WTC11 (cell line): ENCODE results near the gene SLC47A2. TPM values are rescaled to one million over a fixed set of nuclear protein-coding genes. Genes with fewer than 3 reads are reported as not detected.

ENCODE experiments used
- ATAC-seq: fragments of 200-7000 bp; cut with Tn5 transposase; 2 replicates; pipeline ENCODE4 v1.10.0; 2021; ENCODE audit warnings: mild to moderate bottlenecking, moderate library complexity
- CTCF ChIA-PET: fragments of 300-600 bp; sonication (Branson Sonifier 250); formaldehyde crosslinking; loops from one replicate; lab custom pipeline; 2021; ENCODE audit warnings: antibody characterized with exemption; lab: Charles Lee
- POLR2A ChIA-PET: fragments of 350-600 bp; sonication (Branson Sonifier 250); formaldehyde crosslinking; loops from one replicate; lab custom pipeline; 2021; ENCODE audit warnings: antibody characterized with exemption; lab: Charles Lee
- DNase-seq: peaks from one replicate; pipeline ENCODE4 v3.0.0; 2021; ENCODE audit warnings: low spot score
- H3K27ac Mint-ChIP-seq: 2 replicates; pipeline ENCODE4 v1.8.0; 2021; ENCODE audit warnings: mixed read lengths
- H3K27me3 Mint-ChIP-seq: 2 replicates; pipeline ENCODE4 v1.8.0; 2021; ENCODE audit warnings: low read depth, mild to moderate bottlenecking, moderate library complexity, mixed read lengths
- H3K36me3 Mint-ChIP-seq: 2 replicates; pipeline ENCODE4 v1.8.0; 2021; ENCODE audit warnings: mixed read lengths
- H3K4me1 Mint-ChIP-seq: 2 replicates; pipeline ENCODE4 v1.8.0; 2022; ENCODE audit warnings: mixed read lengths
- H3K4me3 Mint-ChIP-seq: 2 replicates; pipeline ENCODE4 v1.8.0; 2021; ENCODE audit warnings: mild to moderate bottlenecking, moderate library complexity, mixed read lengths
- H3K9me3 Mint-ChIP-seq: 2 replicates; pipeline ENCODE4 v1.8.0; 2021; ENCODE audit warnings: mixed read lengths
- E2F5 ChIP-seq: sonication (generic); formaldehyde crosslinking; IDR thresholded peaks from 2 replicates; pipeline ENCODE4 v1.8.1; 2022; ENCODE audit warnings: mild to moderate bottlenecking, moderate library complexity, missing genetic modification reagents
- ETV6 ChIP-seq: sonication (generic); formaldehyde crosslinking; IDR thresholded peaks from 2 replicates; pipeline ENCODE4 v1.8.1; 2022; ENCODE audit warnings: mild to moderate bottlenecking, missing genetic modification reagents
- FOXJ3 ChIP-seq: sonication (generic); formaldehyde crosslinking; IDR thresholded peaks from 2 replicates; pipeline ENCODE4 v1.9.0; 2021; ENCODE audit warnings: missing genetic modification reagents, mild to moderate bottlenecking, borderline replicate concordance
- GRHL2 ChIP-seq: fragments of 250-450 bp; sonication (Bioruptor Pico); IDR thresholded peaks from 2 replicates; pipeline ENCODE4 v1.8.0; 2022; ENCODE audit warnings: mild to moderate bottlenecking, moderate library complexity; ENCODE audit not compliant: insufficient replicate concordance, severe bottlenecking
- JAZF1 ChIP-seq: fragments of 250-450 bp; sonication (Bioruptor Pico); IDR thresholded peaks from 2 replicates; pipeline ENCODE4 v1.9.0; 2021; ENCODE audit warnings: moderate library complexity, mild to moderate bottlenecking, inconsistent platforms
- NFYB ChIP-seq: sonication (generic); formaldehyde crosslinking; conservative IDR thresholded peaks from 2 replicates; pipeline ENCODE4 v1.8.0; 2022; ENCODE audit warnings: low read depth, missing genetic modification reagents
- PRRX2 ChIP-seq: fragments of 250-450 bp; sonication (Bioruptor Pico); IDR thresholded peaks from 2 replicates; pipeline ENCODE4 v1.8.0; 2021; ENCODE audit warnings: mild to moderate bottlenecking
- RELA ChIP-seq: sonication (generic); formaldehyde crosslinking; IDR thresholded peaks from 2 replicates; pipeline ENCODE4 v1.8.1; 2022; ENCODE audit warnings: missing genetic modification reagents, mild to moderate bottlenecking, borderline replicate concordance
- ZBTB43 ChIP-seq: sonication (generic); formaldehyde crosslinking; IDR thresholded peaks from 2 replicates; pipeline ENCODE4 v1.8.1; 2023; ENCODE audit warnings: mild to moderate bottlenecking, missing genetic modification reagents
- ZNF263 ChIP-seq: sonication (generic); formaldehyde crosslinking; IDR thresholded peaks from 2 replicates; pipeline ENCODE4 v1.8.1; 2022; ENCODE audit warnings: low read depth, mild to moderate bottlenecking, moderate library complexity, missing genetic modification reagents
- total RNA-seq: library from RNA; stranded (reverse); gene quantifications from 3 replicates; pipeline ENCODE4 v1.2.3, GENCODE V29; 2021
- TF ChIP-seq, protein P1 (sequence below): sonication (generic); formaldehyde crosslinking; IDR thresholded peaks from 2 replicates; pipeline ENCODE4 v1.8.0; 2022; ENCODE audit warnings: missing genetic modification reagents
- TF ChIP-seq, protein P2 (sequence below): sonication (generic); formaldehyde crosslinking; IDR thresholded peaks from 2 replicates; pipeline ENCODE4 v1.8.0; 2023; ENCODE audit warnings: missing genetic modification reagents
- TF ChIP-seq, protein P3 (sequence below): sonication (generic); formaldehyde crosslinking; IDR thresholded peaks from 2 replicates; pipeline ENCODE4 v1.8.1; 2022; ENCODE audit warnings: low read depth, mild to moderate bottlenecking, moderate library complexity, missing genetic modification reagents, borderline replicate concordance
- TF ChIP-seq, protein P4 (sequence below): sonication (generic); formaldehyde crosslinking; IDR thresholded peaks from 2 replicates; pipeline ENCODE4 v1.8.0; 2022; ENCODE audit warnings: mild to moderate bottlenecking, missing genetic modification reagents
- TF ChIP-seq, protein P5 (sequence below): fragments of 250-450 bp; sonication (Bioruptor Pico); IDR thresholded peaks from 2 replicates; pipeline ENCODE4 v1.8.0; 2021; ENCODE audit warnings: mild to moderate bottlenecking
- TF ChIP-seq, protein P6 (sequence below): sonication (generic); formaldehyde crosslinking; IDR thresholded peaks from 2 replicates; pipeline ENCODE4 v1.8.1; 2022; ENCODE audit warnings: mild to moderate bottlenecking, missing genetic modification reagents, moderate library complexity, borderline replicate concordance

SLC47A2 gene
- total RNA-seq, 1 experiment from 2014 or later = not detected

GRCh38 chr17:19725486-19725885, 9.1 kb upstream of the SLC47A2 start (continued):
- TF ChIP-seq, protein P1, sequence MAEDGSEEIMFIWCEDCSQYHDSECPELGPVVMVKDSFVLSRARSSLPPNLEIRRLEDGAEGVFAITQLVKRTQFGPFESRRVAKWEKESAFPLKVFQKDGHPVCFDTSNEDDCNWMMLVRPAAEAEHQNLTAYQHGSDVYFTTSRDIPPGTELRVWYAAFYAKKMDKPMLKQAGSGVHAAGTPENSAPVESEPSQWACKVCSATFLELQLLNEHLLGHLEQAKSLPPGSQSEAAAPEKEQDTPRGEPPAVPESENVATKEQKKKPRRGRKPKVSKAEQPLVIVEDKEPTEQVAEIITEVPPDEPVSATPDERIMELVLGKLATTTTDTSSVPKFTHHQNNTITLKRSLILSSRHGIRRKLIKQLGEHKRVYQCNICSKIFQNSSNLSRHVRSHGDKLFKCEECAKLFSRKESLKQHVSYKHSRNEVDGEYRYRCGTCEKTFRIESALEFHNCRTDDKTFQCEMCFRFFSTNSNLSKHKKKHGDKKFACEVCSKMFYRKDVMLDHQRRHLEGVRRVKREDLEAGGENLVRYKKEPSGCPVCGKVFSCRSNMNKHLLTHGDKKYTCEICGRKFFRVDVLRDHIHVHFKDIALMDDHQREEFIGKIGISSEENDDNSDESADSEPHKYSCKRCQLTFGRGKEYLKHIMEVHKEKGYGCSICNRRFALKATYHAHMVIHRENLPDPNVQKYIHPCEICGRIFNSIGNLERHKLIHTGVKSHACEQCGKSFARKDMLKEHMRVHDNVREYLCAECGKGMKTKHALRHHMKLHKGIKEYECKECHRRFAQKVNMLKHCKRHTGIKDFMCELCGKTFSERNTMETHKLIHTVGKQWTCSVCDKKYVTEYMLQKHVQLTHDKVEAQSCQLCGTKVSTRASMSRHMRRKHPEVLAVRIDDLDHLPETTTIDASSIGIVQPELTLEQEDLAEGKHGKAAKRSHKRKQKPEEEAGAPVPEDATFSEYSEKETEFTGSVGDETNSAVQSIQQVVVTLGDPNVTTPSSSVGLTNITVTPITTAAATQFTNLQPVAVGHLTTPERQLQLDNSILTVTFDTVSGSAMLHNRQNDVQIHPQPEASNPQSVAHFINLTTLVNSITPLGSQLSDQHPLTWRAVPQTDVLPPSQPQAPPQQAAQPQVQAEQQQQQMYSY (CRISPR knock-in tag) = no peak
- TF ChIP-seq ZBTB43 (CRISPR knock-in tag) (no peak), ZNF263 (CRISPR knock-in tag) (no peak), GRHL2 (CRISPR knock-in tag) (no peak), E2F5 (CRISPR knock-in tag) (no peak)
- TF ChIP-seq, protein P2, sequence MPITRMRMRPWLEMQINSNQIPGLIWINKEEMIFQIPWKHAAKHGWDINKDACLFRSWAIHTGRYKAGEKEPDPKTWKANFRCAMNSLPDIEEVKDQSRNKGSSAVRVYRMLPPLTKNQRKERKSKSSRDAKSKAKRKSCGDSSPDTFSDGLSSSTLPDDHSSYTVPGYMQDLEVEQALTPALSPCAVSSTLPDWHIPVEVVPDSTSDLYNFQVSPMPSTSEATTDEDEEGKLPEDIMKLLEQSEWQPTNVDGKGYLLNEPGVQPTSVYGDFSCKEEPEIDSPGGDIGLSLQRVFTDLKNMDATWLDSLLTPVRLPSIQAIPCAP = no peak

DNA sequence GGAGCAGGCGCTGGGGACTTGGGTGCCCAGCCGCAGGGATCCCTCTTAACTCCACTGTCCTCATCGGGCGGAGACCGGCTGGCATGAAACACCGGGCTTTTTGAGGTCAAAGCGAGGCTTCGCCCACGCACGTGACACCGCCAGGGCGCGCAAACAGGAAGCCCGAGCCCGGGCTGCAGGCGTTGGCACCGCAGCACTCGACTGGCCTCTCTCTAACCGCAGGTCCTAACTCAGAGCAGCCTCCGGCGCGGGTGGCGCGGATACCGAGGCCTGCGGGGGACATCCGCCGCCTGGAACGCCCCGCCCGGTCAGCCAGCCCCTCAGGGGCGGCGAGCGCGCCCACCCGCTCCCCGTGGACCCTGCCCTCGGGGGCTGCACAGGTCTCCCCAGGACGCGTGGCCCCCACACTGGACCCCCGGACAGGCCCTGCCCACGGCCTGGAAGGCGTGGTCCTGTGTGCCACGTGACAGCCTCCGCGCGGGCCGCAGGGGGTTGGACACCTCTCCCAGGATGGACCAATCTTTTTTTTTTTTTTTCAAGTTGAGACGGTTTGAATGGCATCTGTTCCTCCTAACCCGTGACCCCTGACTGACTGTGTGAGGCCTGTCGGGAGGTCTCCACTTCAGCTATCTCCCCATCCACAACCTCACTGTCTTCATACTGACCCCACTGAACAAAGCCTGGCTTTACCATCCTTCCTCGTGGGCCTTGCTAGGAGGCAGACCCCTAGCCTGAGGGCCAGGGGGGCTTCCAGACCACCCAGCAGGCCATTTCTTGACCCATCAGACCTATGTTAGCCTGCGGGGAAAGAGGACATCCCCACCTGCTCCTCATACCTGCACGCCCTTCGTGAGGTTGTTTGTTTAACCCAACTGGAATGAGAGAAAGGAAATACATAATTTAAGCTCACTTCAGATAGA, 8.4 kb upstream of the SLC47A2 start:
- peaks cover 12% of the 10 kb centered on the region for H3K9me3 Mint-ChIP-seq
- H3K27me3 Mint-ChIP-seq = no peaks in the 10 kb centered on the region; the same call in 1 of the 2 replicates
- DNase-seq (no peak), ATAC-seq (no peak)
- no peak overlapping the region for H3K27ac Mint-ChIP-seq
- H3K4me3 Mint-ChIP-seq = no peak overlapping the region
- ChIA-PET POLR2A (no interaction called here), CTCF (no interaction called here)
- no peaks in the 10 kb centered on the region for H3K4me1 Mint-ChIP-seq
- no peaks in the 10 kb centered on the region; the same call in 1 of the 2 replicates for H3K36me3 Mint-ChIP-seq
- TF ChIP-seq FOXJ3 = no peak
- TF ChIP-seq, protein P3, sequence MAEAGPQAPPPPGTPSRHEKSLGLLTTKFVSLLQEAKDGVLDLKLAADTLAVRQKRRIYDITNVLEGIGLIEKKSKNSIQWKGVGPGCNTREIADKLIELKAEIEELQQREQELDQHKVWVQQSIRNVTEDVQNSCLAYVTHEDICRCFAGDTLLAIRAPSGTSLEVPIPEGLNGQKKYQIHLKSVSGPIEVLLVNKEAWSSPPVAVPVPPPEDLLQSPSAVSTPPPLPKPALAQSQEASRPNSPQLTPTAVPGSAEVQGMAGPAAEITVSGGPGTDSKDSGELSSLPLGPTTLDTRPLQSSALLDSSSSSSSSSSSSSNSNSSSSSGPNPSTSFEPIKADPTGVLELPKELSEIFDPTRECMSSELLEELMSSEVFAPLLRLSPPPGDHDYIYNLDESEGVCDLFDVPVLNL (CRISPR knock-in tag) = no peak
- TF ChIP-seq RELA (CRISPR knock-in tag) = no peak
- TF ChIP-seq NFYB (CRISPR knock-in tag) = no peak
- TF ChIP-seq PRRX2 = no peak
- TF ChIP-seq ETV6 = no peak
- TF ChIP-seq, protein P1 (CRISPR knock-in tag) = no peak
- TF ChIP-seq, protein P4, sequence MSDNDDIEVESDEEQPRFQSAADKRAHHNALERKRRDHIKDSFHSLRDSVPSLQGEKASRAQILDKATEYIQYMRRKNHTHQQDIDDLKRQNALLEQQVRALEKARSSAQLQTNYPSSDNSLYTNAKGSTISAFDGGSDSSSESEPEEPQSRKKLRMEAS (CRISPR knock-in tag) = no peak
- TF ChIP-seq, protein P5, sequence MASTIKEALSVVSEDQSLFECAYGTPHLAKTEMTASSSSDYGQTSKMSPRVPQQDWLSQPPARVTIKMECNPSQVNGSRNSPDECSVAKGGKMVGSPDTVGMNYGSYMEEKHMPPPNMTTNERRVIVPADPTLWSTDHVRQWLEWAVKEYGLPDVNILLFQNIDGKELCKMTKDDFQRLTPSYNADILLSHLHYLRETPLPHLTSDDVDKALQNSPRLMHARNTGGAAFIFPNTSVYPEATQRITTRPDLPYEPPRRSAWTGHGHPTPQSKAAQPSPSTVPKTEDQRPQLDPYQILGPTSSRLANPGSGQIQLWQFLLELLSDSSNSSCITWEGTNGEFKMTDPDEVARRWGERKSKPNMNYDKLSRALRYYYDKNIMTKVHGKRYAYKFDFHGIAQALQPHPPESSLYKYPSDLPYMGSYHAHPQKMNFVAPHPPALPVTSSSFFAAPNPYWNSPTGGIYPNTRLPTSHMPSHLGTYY (CRISPR knock-in tag) = no peak
- no peak for TF ChIP-seq GRHL2 (CRISPR knock-in tag)
- no peak for TF ChIP-seq JAZF1 (CRISPR knock-in tag)
- TF ChIP-seq, protein P6, sequence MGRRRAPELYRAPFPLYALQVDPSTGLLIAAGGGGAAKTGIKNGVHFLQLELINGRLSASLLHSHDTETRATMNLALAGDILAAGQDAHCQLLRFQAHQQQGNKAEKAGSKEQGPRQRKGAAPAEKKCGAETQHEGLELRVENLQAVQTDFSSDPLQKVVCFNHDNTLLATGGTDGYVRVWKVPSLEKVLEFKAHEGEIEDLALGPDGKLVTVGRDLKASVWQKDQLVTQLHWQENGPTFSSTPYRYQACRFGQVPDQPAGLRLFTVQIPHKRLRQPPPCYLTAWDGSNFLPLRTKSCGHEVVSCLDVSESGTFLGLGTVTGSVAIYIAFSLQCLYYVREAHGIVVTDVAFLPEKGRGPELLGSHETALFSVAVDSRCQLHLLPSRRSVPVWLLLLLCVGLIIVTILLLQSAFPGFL (CRISPR knock-in tag) = no peak
